Liver (tissue), 3 donors: ENCODE data around the gene ENG.

ENCODE experiments used
- CTCF ChIP-seq: fragments of 150-350 bp; IDR thresholded peaks from 2 replicates; pipeline ENCODE4 v1.5.1; 2017; ENCODE audit warnings: improper control_type of control experiment, low read depth, low read length; ENCODE audit not compliant: missing input control
- EGR1 ChIP-seq, 2 donors: IDR thresholded peaks; 2 replicates each; pipeline ENCODE4 v1.6.1; 2016 to 2018; ENCODE audit warnings: antibody characterized with exemption in 2 of 2, low read depth in 2 of 2
- GABPA ChIP-seq, 2 donors: IDR thresholded peaks in 1 of 2; conservative IDR thresholded peaks in 1 of 2; 2 replicates each; pipeline ENCODE4 v1.6.1; 2016; ENCODE audit warnings: antibody characterized with exemption in 2 of 2, mild to moderate bottlenecking in 1 of 2, moderate library complexity in 1 of 2
- JUND ChIP-seq, 2 donors: IDR thresholded peaks; 2 replicates each; pipeline ENCODE4 v1.6.1; 2016; ENCODE audit warnings: antibody characterized with exemption in 2 of 2
- MAX ChIP-seq: IDR thresholded peaks from 2 replicates; pipeline ENCODE4 v1.6.1; 2016; ENCODE audit warnings: antibody characterized with exemption
- RAD21 ChIP-seq, 2 donors: IDR thresholded peaks; 2 replicates each; pipeline ENCODE4 v1.6.1; 2016; ENCODE audit warnings: antibody characterized with exemption in 2 of 2, mild to moderate bottlenecking in 2 of 2
- REST ChIP-seq: IDR thresholded peaks from 2 replicates; pipeline ENCODE4 v1.6.1; 2016; ENCODE audit warnings: antibody characterized with exemption, mild to moderate bottlenecking
- RXRA ChIP-seq, 2 donors: IDR thresholded peaks; 2 replicates each; pipeline ENCODE4 v1.6.1; 2017 to 2018; ENCODE audit warnings: antibody characterized with exemption in 2 of 2, mild to moderate bottlenecking in 1 of 2
- TAF1 ChIP-seq: conservative IDR thresholded peaks from 2 replicates; pipeline ENCODE4 v1.6.1; 2016; ENCODE audit warnings: antibody characterized with exemption, mild to moderate bottlenecking
- YY1 ChIP-seq: IDR thresholded peaks from 2 replicates; pipeline ENCODE4 v1.6.1; 2016; ENCODE audit warnings: antibody characterized with exemption, mild to moderate bottlenecking
- ZBTB33 ChIP-seq: IDR thresholded peaks from 2 replicates; pipeline ENCODE4 v1.6.1; 2016; ENCODE audit warnings: antibody characterized with exemption
- donor health status: healthy.
- donor health status: healthy.

- TF ChIP-seq TAF1 (no peak), YY1 (no peak), RXRA (IDR thresholded peaks at IDR 0.05) (no peak), REST (no peak), CTCF (no peak), RAD21 (IDR thresholded peaks at IDR 0.05) (no peak), GABPA (IDR thresholded peaks at IDR 0.05 in 1 of 2, conservative IDR thresholded peaks at IDR 0.05 in 1 of 2) (no peak), ZBTB33 (no peak), MAX (no peak), JUND (IDR thresholded peaks at IDR 0.05) (no peak), EGR1 (IDR thresholded peaks at IDR 0.05; ENCODE audit: low read depth in 2 of 2) (no peak)
Measured at GRCh38 chr9:127806871-127807270, 47.6 kb downstream of the ENG start.
